Left renal cortex interstitium (tissue), 4 donors: ENCODE measurements around the gene MAPK6. TPM values are rescaled to one million over a fixed set of nuclear protein-coding genes. Genes with fewer than 3 reads are reported as not detected.
A peak's percentile ranks its signal among the peaks of the same experiment; 100 is the strongest.
"Not testable (repeated sequence)": the region's sequence is repeated elsewhere in the genome, so short reads cannot be mapped to it uniquely, and the experiment has no call there.

Experiments
- DNase-seq, 4 donors: peaks; one replicate each; pipeline ENCODE4 v3.0.0-alpha.2; 2013; ENCODE audit warnings: low read depth in 4 of 4, low spot score in 2 of 4, missing footprints in 1 of 4
- polyA plus RNA-seq, 4 donors: library from polyadenylated mRNA; unstranded; fragments of 120-200 nt; gene quantifications; one replicate each; pipeline ENCODE4 v1.2.1, GENCODE V29; 2013; ENCODE audit not compliant: insufficient read length in 4 of 4

Gene MAPK6
- polyA plus RNA-seq, result 10 to 100 TPM; 33.6 to 43.5 (median 36.8) TPM

GRCh38 chr15:52018693-52019393 lies at the start of gene MAPK6:
TSS of gene MAPK6 (plus strand) at chr15:52019219. CDS start at chr15:52046461, 27,242 bp downstream.
- DNase-seq, result peak; percentile 75 to 90 (median 86)

- no peak for DNase-seq
Observed at GRCh38 chr15:51969728-51970127, 49.3 kb upstream of the MAPK6 start.

- no peak for DNase-seq
Observed at GRCh38 chr15:51970132-51970817, 48.7 kb upstream of the MAPK6 start.

GRCh38 chr15:51971032-51971374 lies 48.0 kb upstream of the MAPK6 start:
- DNase-seq, result peak in 1 of 4 donors; percentile 67

- DNase-seq, result peak; percentile 90 to 96 (median 92)
Observed at GRCh38 chr15:51971375-51972133, 47.5 kb upstream of the MAPK6 start, which contains the start of gene LEO1. TSS of gene LEO1 (minus strand) at chr15:51971778. CDS start at chr15:51971745, 33 bp downstream.

- no peak for DNase-seq
Observed at GRCh38 chr15:51973220-51973619, 45.8 kb upstream of the MAPK6 start.

- no peak for DNase-seq
Observed at GRCh38 chr15:51973775-51974174, 45.2 kb upstream of the MAPK6 start.

- DNase-seq, result peak in 1 of 4 donors; percentile 27
Observed at GRCh38 chr15:51982013-51982769, 36.8 kb upstream of the MAPK6 start.

GRCh38 chr15:51982770-51983103 lies 36.3 kb upstream of the MAPK6 start:
- DNase-seq, result no peak

GRCh38 chr15:51991141-51991540 lies 27.9 kb upstream of the MAPK6 start:
- no peak for DNase-seq

- no peak for DNase-seq
Observed at GRCh38 chr15:51992953-51993352, 26.1 kb upstream of the MAPK6 start.

- no peak for DNase-seq
Observed at GRCh38 chr15:52002351-52002750, 16.7 kb upstream of the MAPK6 start.

GRCh38 chr15:52003089-52003488 lies 15.9 kb upstream of the MAPK6 start:
- not testable (repeated sequence) for DNase-seq

- DNase-seq, result no peak
Observed at GRCh38 chr15:52003710-52004109, 15.3 kb upstream of the MAPK6 start.

GRCh38 chr15:52004806-52005205 lies 14.2 kb upstream of the MAPK6 start:
- no peak for DNase-seq

- no peak for DNase-seq
Observed at GRCh38 chr15:52005748-52006701, 13.0 kb upstream of the MAPK6 start.

GRCh38 chr15:52006702-52007340 lies 12.2 kb upstream of the MAPK6 start:
- no peak for DNase-seq

GRCh38 chr15:52008359-52008697 lies 10.7 kb upstream of the MAPK6 start:
- DNase-seq, result no peak
